GM18861 (cell line): ENCODE results near the gene CSNK1A1L.
A peak's percentile ranks its signal among the peaks of the same experiment; 100 is the strongest.
"Not testable (repeated sequence)": the region's sequence is repeated elsewhere in the genome, so short reads cannot be mapped to it uniquely, and the experiment has no call there.

ENCODE experiments used
- ATAC-seq: cut with Tn5 transposase; IDR thresholded peaks from one replicate; pipeline ENCODE4 v1.9.1; 2021; ENCODE audit not compliant: unreplicated experiment

CSNK1A1L gene

GRCh38 chr13:37059848-37060192, 45.6 kb downstream of the CSNK1A1L start:
- ATAC-seq = peak; percentile 20

GRCh38 chr13:37058910-37059847, 46.3 kb downstream of the CSNK1A1L start, which contains the start of gene SUPT20H:
TSS of gene SUPT20H (minus strand) at chr13:37059688. CDS start at chr13:37051490, 8,198 bp downstream.
- ATAC-seq = peak; percentile 89

GRCh38 chr13:37056228-37056627, 49.2 kb downstream of the CSNK1A1L start:
- not testable (repeated sequence) for ATAC-seq
